HepG2 (cell line): ENCODE measurements around the gene DOLK. TPM values are rescaled to one million over a fixed set of nuclear protein-coding genes. Genes with fewer than 3 reads are reported as not detected.

ENCODE experiments used
- ATAC-seq: fragments of 200-7000 bp; cut with Tn5 transposase; 3 replicates; pipeline ENCODE4 v1.9.1; 2020; ENCODE audit warnings: mild to moderate bottlenecking, moderate library complexity
- BruUV-seq: library from RNA; stranded (reverse); fragments of 400-500 nt; replicated peaks from 2 replicates; lab custom pipeline; 2021; lab: Mats Ljungman, UMichigan
- CTCF ChIA-PET: fragments of 300-600 bp; formaldehyde crosslinking; extraction: SDS; loops from one replicate; lab custom pipeline; 2021; ENCODE audit warnings: low total read pairs, inconsistent platforms, low intra/inter-chr PET ratio; lab: Yijun Ruan, JAX
- POLR2A ChIA-PET: fragments of 350-600 bp; sonication (Branson Sonifier 250); formaldehyde crosslinking; loops from one replicate; lab custom pipeline; 2020; ENCODE audit warnings: antibody characterized with exemption, inconsistent platforms; lab: Yijun Ruan, JAX
- DNase-seq: peaks from one replicate; pipeline ENCODE4 v3.0.0-alpha.2; 2015; ENCODE audit warnings: low spot score
- FAIRE-seq: peaks from 3 replicates; lab custom pipeline; 2011; peaks lifted over from hg19 to GRCh38; lab: Jason Lieb, UNC
- H2AFZ ChIP-seq: one replicate; pipeline ENCODE4 v1.6.1; 2011; ENCODE audit warnings: low read length, inconsistent platforms
- H3K27ac ChIP-seq: fragments of 300-600 bp; 3 replicates; pipeline ENCODE4 v1.8.0; 2011; ENCODE audit warnings: mixed run types, mild to moderate bottlenecking, mixed read lengths, low read length, inconsistent platforms; ENCODE audit not compliant: insufficient read depth; ENCODE audit errors: extremely low read length
- H3K27me3 ChIP-seq, 2 experiments: fragments of 200-600 bp in 1 of 2; 2 replicates in 1 of 2; 3 replicates in 1 of 2; pipeline versions ENCODE4 v1.6.0 to v1.8.0; 2011; ENCODE audit warnings: low read length in 2 of 2, mild to moderate bottlenecking in 2 of 2, moderate library complexity in 2 of 2, inconsistent platforms in 1 of 2; ENCODE audit not compliant: insufficient read depth in 2 of 2, control insufficient read depth in 1 of 2
- H3K36me3 ChIP-seq, 2 experiments: fragments of 200-600 bp in 1 of 2; replicated peaks in 1 of 2; 2 replicates in 1 of 2; 3 replicates in 1 of 2; pipeline versions ENCODE4 v1.5.1 to v1.8.0; 2011; ENCODE audit warnings: low read length in 2 of 2, inconsistent platforms in 1 of 2; ENCODE audit not compliant: insufficient read depth in 2 of 2, control insufficient read depth in 1 of 2
- H3K4me1 ChIP-seq: 2 replicates; pipeline ENCODE4 v1.5.1; 2012; ENCODE audit warnings: low read length, inconsistent platforms; ENCODE audit not compliant: insufficient read depth
- H3K4me2 ChIP-seq: 2 replicates; pipeline ENCODE4 v1.6.0; 2011; ENCODE audit warnings: low read depth, low read length, inconsistent platforms
- H3K4me3 ChIP-seq, 3 experiments: fragments of 200-600 bp in 1 of 3; sonication (generic), shearing (Covaris generic) in 1 of 3; replicated peaks in 1 of 3; 2 replicates each; pipeline ENCODE4 v1.5.1; 2011 to 2016; ENCODE audit warnings: low read length in 3 of 3, inconsistent platforms in 2 of 3, low read depth in 2 of 3, mild to moderate bottlenecking in 2 of 3, control low read depth in 1 of 3, mixed read lengths in 1 of 3; ENCODE audit not compliant: insufficient read depth in 1 of 3
- H3K79me2 ChIP-seq: one replicate; pipeline ENCODE4 v1.6.1; 2011; ENCODE audit warnings: low read length, inconsistent platforms; ENCODE audit not compliant: insufficient read depth
- H3K9ac ChIP-seq: 2 replicates; pipeline ENCODE4 v1.6.0; 2011; ENCODE audit warnings: mild to moderate bottlenecking, low read depth, low read length, inconsistent platforms; ENCODE audit not compliant: insufficient read depth
- H3K9me3 ChIP-seq: 2 replicates; pipeline ENCODE4 v1.5.1; 2012; ENCODE audit warnings: mild to moderate bottlenecking, low read length
- H4K20me1 ChIP-seq: 2 replicates; pipeline ENCODE4 v1.6.0; 2011; ENCODE audit warnings: inconsistent platforms, mild to moderate bottlenecking, low read length, moderate library complexity; ENCODE audit not compliant: insufficient read depth
- RFX1 ChIP-seq: fragments of 450-650 bp; IDR thresholded peaks from 2 replicates; pipeline ENCODE4 v1.6.1; 2017
- RXRA ChIP-seq: sonication (generic); formaldehyde crosslinking; IDR thresholded peaks from 2 replicates; pipeline ENCODE4 v1.5.1; 2020; ENCODE audit warnings: missing genetic modification reagents
- TAF1 ChIP-seq: sonication (generic); formaldehyde crosslinking; IDR thresholded peaks from 2 replicates; pipeline ENCODE4 v1.4.0; 2020; ENCODE audit warnings: missing genetic modification reagents
- ZNF234 ChIP-seq: sonication (generic); formaldehyde crosslinking; conservative IDR thresholded peaks from 2 replicates; pipeline ENCODE4 v1.5.1; 2020; ENCODE audit warnings: mild to moderate bottlenecking, missing genetic modification reagents
- ZNF296 ChIP-seq: sonication (generic); formaldehyde crosslinking; conservative IDR thresholded peaks from 2 replicates; pipeline ENCODE4 v1.5.0; 2020; ENCODE audit warnings: mild to moderate bottlenecking, missing genetic modification reagents
- ZNF687 ChIP-seq: sonication (generic); formaldehyde crosslinking; IDR thresholded peaks from 2 replicates; pipeline ENCODE4 v1.5.1; 2020; ENCODE audit warnings: mild to moderate bottlenecking, missing genetic modification reagents, moderate library complexity
- WGBS: methylation state at CpG from one replicate; pipeline ENCODE4 v1.1.6; 2017; ENCODE audit warnings: low lambda C conversion rate; 5-methylcytosine and 5-hydroxymethylcytosine counted together
- in situ Hi-C: cut with HindIII; loops from 2 replicates; pipeline ENCODE4 v1.10.0; 2017; ENCODE audit warnings: low pct_unique_long_range_greater_than_20kb; ENCODE audit not compliant: extremely low pct_ligation_motif_present
- intact Hi-C: fragments of 100-400 bp; cut with micrococcal nuclease; formaldehyde crosslinking; loops from one replicate; pipeline ENCODE4 v1.10.0; 2022; ENCODE audit not compliant: unreplicated experiment
- polyA plus RNA-seq, 8 experiments: library from polyadenylated mRNA; depleted of rRNA in 3 of 8; stranded (reverse) in 7 of 8; unstranded in 1 of 8; fragments of >200 nt; fragmentation: Illumina TruSeq in 4 of 8; extraction: Trizol in 4 of 8; gene quantifications; 2 replicates each; pipeline versions ENCODE4 v1.2.1 to v1.2.3, GENCODE V29; 2011 to 2016; ENCODE audit warnings: low read depth in 4 of 8, missing spikeins in 1 of 8, mixed read lengths in 1 of 8; ENCODE audit not compliant: insufficient read depth in 1 of 8
- total RNA-seq, 5 experiments: library from RNA; depleted of rRNA; stranded (reverse); fragments of >200 nt; fragmentation: Illumina TruSeq; extraction: Trizol; gene quantifications; 2 replicates each; pipeline ENCODE4 v1.2.3, GENCODE V29; 2016; ENCODE audit warnings: low read depth in 1 of 5

DOLK gene
- total and polyA plus RNA-seq, 2 of the 13 experiments (the other 11 are each of a cell fraction or from before 2014, with no cell fraction given): 15.4 to 18.7 TPM

DNA sequence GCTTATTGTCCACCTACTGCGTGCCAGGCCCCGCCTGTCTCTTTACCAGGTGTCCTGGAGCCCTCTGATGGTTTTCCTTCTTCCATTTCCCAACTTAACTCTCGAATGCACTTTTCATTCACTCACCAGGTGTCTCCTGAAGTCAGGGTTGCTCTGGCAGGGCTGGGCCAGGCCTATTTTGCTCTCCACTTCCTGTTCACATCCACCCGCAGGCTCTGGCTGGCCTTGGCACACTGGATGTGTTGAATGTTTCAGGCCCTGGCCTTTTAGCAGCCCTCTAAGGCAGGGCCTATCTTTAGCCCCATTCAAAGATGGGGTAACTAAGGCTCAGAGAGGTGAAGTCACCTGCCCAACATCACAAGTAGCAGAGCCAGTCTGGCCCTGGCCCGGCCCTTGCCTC lies 49.0 kb downstream of the DOLK start:
- ChIA-PET POLR2A (interaction anchor here (1.0 kb wide), 1 partner anchor 18 kb away, joined by 3 read pairs; no protein-coding TSS in a partner anchor), CTCF (no interaction called here)
- Histone ChIP-seq H3K4me3 (no peak overlapping the region), H3K36me3 (peaks cover 8 to 38% of the 10 kb centered on the region in 2 experiments; a peak in 4 of 5 replicates), H3K9me3 (no peaks in the 10 kb centered on the region), H2AFZ (no peak overlapping the region), H3K27ac (no peak overlapping the region), H4K20me1 (no peaks in the 10 kb centered on the region), H3K79me2 (peaks cover 2% of the 10 kb centered on the region), H3K9ac (no peak overlapping the region), H3K4me1 (peaks cover 8% of the 10 kb centered on the region; the same call in 1 of the 2 replicates), H3K27me3 (no peaks in the 10 kb centered on the region), H3K4me2 (no peak overlapping the region)
- DNase-seq: no peak
- TF ChIP-seq TAF1 (CRISPR knock-in tag): no peak
- TF ChIP-seq RXRA: no peak
- TF ChIP-seq ZNF687 (CRISPR knock-in tag): peak; percentile 31; the same call in 1 of the 2 replicates
- no peak for TF ChIP-seq ZNF234 (CRISPR knock-in tag)
- no peak for TF ChIP-seq RFX1
- TF ChIP-seq ZNF296 (CRISPR knock-in tag): no peak
- in situ Hi-C loops: no loop called here
- 99% methylated on average over 4 of the region's 5 CpGs for WGBS
- no peak for ATAC-seq
- BruUV-seq: no TSS peak
- intact Hi-C loops: no loop called here
- no peak for FAIRE-seq
